HEK293 (cell line): ENCODE measurements around the gene OR8S1.
A peak's percentile ranks its signal among the peaks of the same experiment; 100 is the strongest.
"Not testable (repeated sequence)": the region's sequence is repeated elsewhere in the genome, so short reads cannot be mapped to it uniquely, and the experiment has no call there.

Experiments used
- CTCF ChIA-PET: fragments of 350-600 bp; formaldehyde crosslinking; extraction: SDS; loops from one replicate; lab custom pipeline; 2021; ENCODE audit warnings: antibody characterized with exemption; lab: Yijun Ruan, JAX
- POLR2A ChIA-PET: fragments of 300-600 bp; formaldehyde crosslinking; extraction: SDS; loops from one replicate; lab custom pipeline; 2020; ENCODE audit warnings: antibody characterized with exemption, inconsistent platforms; lab: Yijun Ruan, JAX
- H3K27ac ChIP-seq: fragments of 200-500 bp; sonication (Bioruptor generic); 2 replicates; pipeline ENCODE4 v1.5.1; 2014; ENCODE audit warnings: low read depth, low read length, control low read depth, inconsistent platforms; ENCODE audit errors: extremely low read depth
- H3K36me3 ChIP-seq, 2 experiments: fragments of 200-500 bp in 1 of 2; sonication (Bioruptor generic) in 1 of 2; 1 replicate in 1 of 2; 2 replicates in 1 of 2; pipeline ENCODE4 v1.5.1; 2014 to 2017; ENCODE audit warnings: inconsistent platforms in 2 of 2, low read length in 2 of 2; ENCODE audit not compliant: control insufficient read depth in 2 of 2, insufficient read depth in 1 of 2
- H3K4me1 ChIP-seq: fragments of 200-500 bp; sonication (Bioruptor generic); 2 replicates; pipeline ENCODE4 v1.5.1; 2014; ENCODE audit warnings: mild to moderate bottlenecking, low read length, inconsistent platforms; ENCODE audit not compliant: control insufficient read depth, insufficient read depth
- H3K4me3 ChIP-seq: 2 replicates; pipeline ENCODE4 v1.5.1; 2011; ENCODE audit warnings: low read depth, mild to moderate bottlenecking, control low read depth, low read length, moderate library complexity
- H3K9me3 ChIP-seq: fragments of 200-500 bp; sonication (Bioruptor generic); 2 replicates; pipeline ENCODE4 v1.5.1; 2014; ENCODE audit warnings: low read depth, low read length, inconsistent platforms; ENCODE audit not compliant: control insufficient read depth, insufficient read depth
- KLF7 ChIP-seq: fragments of 450-650 bp; formaldehyde crosslinking; IDR thresholded peaks from 2 replicates; pipeline ENCODE4 v1.5.1; 2016; ENCODE audit warnings: missing biosample characterization, missing genetic modification characterization, borderline replicate concordance
- KLF9 ChIP-seq: fragments of 450-650 bp; formaldehyde crosslinking; IDR thresholded peaks from 2 replicates; pipeline ENCODE4 v1.5.1; 2016; ENCODE audit warnings: missing biosample characterization, missing genetic modification characterization, low read depth
- SP3 ChIP-seq: fragments of 450-650 bp; formaldehyde crosslinking; IDR thresholded peaks from 2 replicates; pipeline ENCODE4 v1.5.1; 2016; ENCODE audit warnings: missing biosample characterization, missing genetic modification characterization
- YY1 ChIP-seq: fragments of 450-650 bp; formaldehyde crosslinking; IDR thresholded peaks from 2 replicates; pipeline ENCODE4 v1.5.1; 2018; ENCODE audit warnings: missing biosample characterization, missing genetic modification characterization
- ZBTB17 ChIP-seq: fragments of 450-650 bp; formaldehyde crosslinking; IDR thresholded peaks from 2 replicates; pipeline ENCODE4 v1.5.1; 2016; ENCODE audit warnings: missing biosample characterization, missing genetic modification characterization
- ZBTB20 ChIP-seq: fragments of 450-650 bp; formaldehyde crosslinking; IDR thresholded peaks from 2 replicates; pipeline ENCODE4 v1.5.1; 2016; ENCODE audit warnings: missing biosample characterization, missing genetic modification characterization
- ZBTB48 ChIP-seq: fragments of 450-650 bp; formaldehyde crosslinking; IDR thresholded peaks from 2 replicates; pipeline ENCODE4 v1.5.1; 2016; ENCODE audit warnings: missing biosample characterization, missing genetic modification characterization
- ZNF146 ChIP-seq: fragments of 450-650 bp; formaldehyde crosslinking; IDR thresholded peaks from 2 replicates; pipeline ENCODE4 v1.5.1; 2016; ENCODE audit warnings: missing biosample characterization, missing genetic modification characterization
- ZNF341 ChIP-seq: fragments of 450-650 bp; formaldehyde crosslinking; IDR thresholded peaks from 2 replicates; pipeline ENCODE4; 2016; ENCODE audit warnings: low read depth, missing biosample characterization, missing genetic modification characterization
- ZXDB ChIP-seq: fragments of 450-650 bp; formaldehyde crosslinking; IDR thresholded peaks from 2 replicates; pipeline ENCODE4 v1.5.1; 2016; ENCODE audit warnings: missing biosample characterization, missing genetic modification characterization
- TF ChIP-seq, protein P1 (sequence below): fragments of 450-650 bp; formaldehyde crosslinking; IDR thresholded peaks from 2 replicates; pipeline ENCODE4 v1.5.1; 2016; ENCODE audit warnings: missing biosample characterization, missing genetic modification characterization
- TF ChIP-seq, protein P2 (sequence below): fragments of 450-650 bp; formaldehyde crosslinking; IDR thresholded peaks from 2 replicates; pipeline ENCODE4 v1.5.1; 2016; ENCODE audit warnings: missing biosample characterization, missing genetic modification characterization
- TF ChIP-seq, protein P3 (sequence below): fragments of 450-650 bp; formaldehyde crosslinking; conservative IDR thresholded peaks from 2 replicates; pipeline ENCODE4 v1.5.1; 2016; ENCODE audit warnings: low read depth, missing biosample characterization, missing genetic modification characterization
- TF ChIP-seq, protein P4 (sequence below): fragments of 450-650 bp; formaldehyde crosslinking; IDR thresholded peaks from 2 replicates; pipeline ENCODE4 v1.5.1; 2016; ENCODE audit warnings: missing biosample characterization, missing genetic modification characterization

OR8S1 gene

DNA sequence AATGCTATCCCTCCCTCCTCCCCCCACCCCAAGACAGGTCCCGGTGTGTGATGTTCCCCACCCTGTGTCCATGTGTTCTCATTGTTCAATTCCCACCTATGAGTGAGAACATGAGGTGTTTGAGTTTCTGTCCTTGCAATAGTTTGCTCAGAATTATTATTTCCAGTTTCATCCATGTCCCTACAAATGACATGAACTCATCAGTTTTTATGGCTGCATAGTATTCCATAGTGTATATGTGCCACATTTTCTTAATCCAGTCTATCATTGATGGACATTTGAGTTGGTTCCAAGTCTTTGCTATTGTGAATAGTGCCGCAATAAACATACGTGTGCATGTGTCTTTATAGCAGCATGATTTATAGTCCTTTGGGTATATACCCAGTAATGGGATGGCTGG is 21.6 kb downstream of the OR8S1 start:
- peak; percentile 50; the same call in 1 of the 2 replicates for TF ChIP-seq ZNF146
- POLR2A ChIA-PET, H3K36me3 ChIP-seq, H3K9me3 ChIP-seq, H3K4me3 ChIP-seq, CTCF ChIA-PET, H3K4me1 ChIP-seq, H3K27ac ChIP-seq: not testable (repeated sequence)

DNA sequence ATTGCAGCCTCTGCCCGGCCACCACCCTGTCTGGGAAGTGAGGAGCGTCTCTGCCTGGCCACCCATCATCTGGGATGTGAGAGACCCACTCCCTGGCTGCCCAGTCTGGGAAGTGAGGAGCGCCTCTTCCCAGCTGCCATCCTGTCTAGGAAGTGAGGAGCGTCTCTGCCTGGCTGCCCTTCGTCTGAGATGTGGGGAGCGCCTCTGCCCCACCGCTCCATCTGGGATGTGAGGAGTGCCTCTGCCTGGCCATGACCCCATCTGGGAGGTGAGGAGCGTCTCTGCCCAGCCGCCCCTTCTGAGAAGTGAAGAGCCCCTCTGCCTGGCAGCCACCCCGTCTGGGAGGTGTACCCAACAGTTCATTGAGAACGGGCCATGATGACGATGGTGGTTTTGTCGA is 26.2 kb downstream of the OR8S1 start:
- CTCF ChIA-PET, H3K4me1 ChIP-seq, H3K27ac ChIP-seq, H3K36me3 ChIP-seq, POLR2A ChIA-PET, H3K9me3 ChIP-seq, H3K4me3 ChIP-seq: not testable (repeated sequence)

DNA sequence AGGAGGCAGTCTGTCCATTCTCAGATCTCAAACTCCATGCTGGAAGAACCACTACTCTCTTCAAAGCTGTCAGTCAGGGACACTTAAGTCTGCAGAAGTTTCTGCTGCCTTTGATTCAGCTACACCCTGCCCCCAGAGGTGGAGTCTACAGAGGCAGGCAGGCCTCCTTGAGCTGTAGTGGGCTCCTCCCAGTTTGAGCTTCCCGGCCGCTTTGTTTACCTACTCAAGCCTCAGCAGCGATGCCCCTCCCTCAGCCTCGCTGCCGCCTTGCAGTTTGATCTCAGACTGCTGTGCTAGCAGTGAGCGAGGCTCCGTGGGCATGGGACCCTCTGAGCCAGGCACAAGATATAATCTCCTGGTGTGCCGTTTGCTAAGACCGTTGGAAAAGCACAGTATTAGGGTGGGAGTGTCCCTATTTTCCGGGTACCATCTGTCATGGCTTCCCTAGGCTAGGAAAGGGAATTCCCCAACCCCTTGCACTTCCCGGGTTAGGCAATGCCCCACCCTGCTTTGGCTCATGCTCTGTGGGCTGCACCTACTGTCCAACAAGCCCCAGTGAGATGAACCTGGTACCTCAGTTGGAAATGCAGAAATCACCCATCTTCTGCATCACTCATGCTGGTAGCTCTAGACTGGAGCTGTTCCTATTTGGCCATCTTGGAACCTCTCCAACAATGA is 28.4 kb downstream of the OR8S1 start:
- not testable (repeated sequence) for H3K4me3 ChIP-seq
- TF ChIP-seq, protein P1, sequence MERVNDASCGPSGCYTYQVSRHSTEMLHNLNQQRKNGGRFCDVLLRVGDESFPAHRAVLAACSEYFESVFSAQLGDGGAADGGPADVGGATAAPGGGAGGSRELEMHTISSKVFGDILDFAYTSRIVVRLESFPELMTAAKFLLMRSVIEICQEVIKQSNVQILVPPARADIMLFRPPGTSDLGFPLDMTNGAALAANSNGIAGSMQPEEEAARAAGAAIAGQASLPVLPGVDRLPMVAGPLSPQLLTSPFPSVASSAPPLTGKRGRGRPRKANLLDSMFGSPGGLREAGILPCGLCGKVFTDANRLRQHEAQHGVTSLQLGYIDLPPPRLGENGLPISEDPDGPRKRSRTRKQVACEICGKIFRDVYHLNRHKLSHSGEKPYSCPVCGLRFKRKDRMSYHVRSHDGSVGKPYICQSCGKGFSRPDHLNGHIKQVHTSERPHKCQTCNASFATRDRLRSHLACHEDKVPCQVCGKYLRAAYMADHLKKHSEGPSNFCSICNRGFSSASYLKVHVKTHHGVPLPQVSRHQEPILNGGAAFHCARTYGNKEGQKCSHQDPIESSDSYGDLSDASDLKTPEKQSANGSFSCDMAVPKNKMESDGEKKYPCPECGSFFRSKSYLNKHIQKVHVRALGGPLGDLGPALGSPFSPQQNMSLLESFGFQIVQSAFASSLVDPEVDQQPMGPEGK (tag by site-specific recombination), result 0 out of 2 replicates have a peak, but pooled peaks have one; percentile 23
- TF ChIP-seq, protein P2, sequence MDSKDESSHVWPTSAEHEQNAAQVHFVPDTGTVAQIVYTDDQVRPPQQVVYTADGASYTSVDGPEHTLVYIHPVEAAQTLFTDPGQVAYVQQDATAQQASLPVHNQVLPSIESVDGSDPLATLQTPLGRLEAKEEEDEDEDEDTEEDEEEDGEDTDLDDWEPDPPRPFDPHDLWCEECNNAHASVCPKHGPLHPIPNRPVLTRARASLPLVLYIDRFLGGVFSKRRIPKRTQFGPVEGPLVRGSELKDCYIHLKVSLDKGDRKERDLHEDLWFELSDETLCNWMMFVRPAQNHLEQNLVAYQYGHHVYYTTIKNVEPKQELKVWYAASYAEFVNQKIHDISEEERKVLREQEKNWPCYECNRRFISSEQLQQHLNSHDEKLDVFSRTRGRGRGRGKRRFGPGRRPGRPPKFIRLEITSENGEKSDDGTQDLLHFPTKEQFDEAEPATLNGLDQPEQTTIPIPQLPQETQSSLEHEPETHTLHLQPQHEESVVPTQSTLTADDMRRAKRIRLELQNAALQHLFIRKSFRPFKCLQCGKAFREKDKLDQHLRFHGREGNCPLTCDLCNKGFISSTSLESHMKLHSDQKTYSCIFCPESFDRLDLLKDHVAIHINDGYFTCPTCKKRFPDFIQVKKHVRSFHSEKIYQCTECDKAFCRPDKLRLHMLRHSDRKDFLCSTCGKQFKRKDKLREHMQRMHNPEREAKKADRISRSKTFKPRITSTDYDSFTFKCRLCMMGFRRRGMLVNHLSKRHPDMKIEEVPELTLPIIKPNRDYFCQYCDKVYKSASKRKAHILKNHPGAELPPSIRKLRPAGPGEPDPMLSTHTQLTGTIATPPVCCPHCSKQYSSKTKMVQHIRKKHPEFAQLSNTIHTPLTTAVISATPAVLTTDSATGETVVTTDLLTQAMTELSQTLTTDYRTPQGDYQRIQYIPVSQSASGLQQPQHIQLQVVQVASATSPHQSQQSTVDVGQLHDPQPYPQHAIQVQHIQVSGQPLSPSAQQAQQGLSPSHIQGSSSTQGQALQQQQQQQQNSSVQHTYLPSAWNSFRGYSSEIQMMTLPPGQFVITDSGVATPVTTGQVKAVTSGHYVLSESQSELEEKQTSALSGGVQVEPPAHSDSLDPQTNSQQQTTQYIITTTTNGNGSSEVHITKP (tag by site-specific recombination), result 0 out of 2 replicates have a peak, but pooled peaks have one; percentile 11
- TF ChIP-seq ZXDB (tag by site-specific recombination) (0 out of 2 replicates have a peak, but pooled peaks have one; percentile 20), ZBTB48 (tag by site-specific recombination) (peak; percentile 85), ZBTB17 (peak; percentile 36; the same call in 1 of the 2 replicates), SP3 (peak; percentile 53), ZBTB20 (peak; percentile 67), YY1 (tag by site-specific recombination) (0 out of 2 replicates have a peak, but pooled peaks have one; percentile 12), ZNF341 (peak; percentile 25; the same call in 1 of the 2 replicates), KLF7 (tag by site-specific recombination) (peak; percentile 32; the same call in 1 of the 2 replicates), KLF9 (tag by site-specific recombination) (0 out of 2 replicates have a peak, but pooled peaks have one; percentile 16)
- TF ChIP-seq, protein P3, sequence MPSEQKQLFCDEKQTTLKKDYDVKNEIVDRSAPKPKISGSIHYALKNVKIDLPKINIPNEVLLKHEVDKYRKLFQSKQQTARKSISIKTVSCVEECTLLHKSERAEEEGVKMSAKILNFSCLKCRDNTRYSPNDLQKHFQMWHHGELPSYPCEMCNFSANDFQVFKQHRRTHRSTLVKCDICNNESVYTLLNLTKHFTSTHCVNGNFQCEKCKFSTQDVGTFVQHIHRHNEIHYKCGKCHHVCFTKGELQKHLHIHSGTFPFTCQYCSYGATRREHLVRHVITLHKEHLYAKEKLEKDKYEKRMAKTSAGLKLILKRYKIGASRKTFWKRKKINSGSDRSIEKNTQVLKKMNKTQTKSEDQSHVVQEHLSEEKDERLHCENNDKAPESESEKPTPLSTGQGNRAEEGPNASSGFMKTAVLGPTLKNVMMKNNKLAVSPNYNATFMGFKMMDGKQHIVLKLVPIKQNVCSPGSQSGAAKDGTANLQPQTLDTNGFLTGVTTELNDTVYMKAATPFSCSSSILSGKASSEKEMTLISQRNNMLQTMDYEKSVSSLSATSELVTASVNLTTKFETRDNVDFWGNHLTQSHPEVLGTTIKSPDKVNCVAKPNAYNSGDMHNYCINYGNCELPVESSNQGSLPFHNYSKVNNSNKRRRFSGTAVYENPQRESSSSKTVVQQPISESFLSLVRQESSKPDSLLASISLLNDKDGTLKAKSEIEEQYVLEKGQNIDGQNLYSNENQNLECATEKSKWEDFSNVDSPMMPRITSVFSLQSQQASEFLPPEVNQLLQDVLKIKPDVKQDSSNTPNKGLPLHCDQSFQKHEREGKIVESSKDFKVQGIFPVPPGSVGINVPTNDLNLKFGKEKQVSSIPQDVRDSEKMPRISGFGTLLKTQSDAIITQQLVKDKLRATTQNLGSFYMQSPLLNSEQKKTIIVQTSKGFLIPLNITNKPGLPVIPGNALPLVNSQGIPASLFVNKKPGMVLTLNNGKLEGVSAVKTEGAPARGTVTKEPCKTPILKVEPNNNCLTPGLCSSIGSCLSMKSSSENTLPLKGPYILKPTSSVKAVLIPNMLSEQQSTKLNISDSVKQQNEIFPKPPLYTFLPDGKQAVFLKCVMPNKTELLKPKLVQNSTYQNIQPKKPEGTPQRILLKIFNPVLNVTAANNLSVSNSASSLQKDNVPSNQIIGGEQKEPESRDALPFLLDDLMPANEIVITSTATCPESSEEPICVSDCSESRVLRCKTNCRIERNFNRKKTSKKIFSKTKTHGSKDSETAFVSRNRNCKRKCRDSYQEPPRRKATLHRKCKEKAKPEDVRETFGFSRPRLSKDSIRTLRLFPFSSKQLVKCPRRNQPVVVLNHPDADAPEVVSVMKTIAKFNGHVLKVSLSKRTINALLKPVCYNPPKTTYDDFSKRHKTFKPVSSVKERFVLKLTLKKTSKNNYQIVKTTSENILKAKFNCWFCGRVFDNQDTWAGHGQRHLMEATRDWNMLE, result peak; percentile 49; the same call in 1 of the 2 replicates
- TF ChIP-seq, protein P4, sequence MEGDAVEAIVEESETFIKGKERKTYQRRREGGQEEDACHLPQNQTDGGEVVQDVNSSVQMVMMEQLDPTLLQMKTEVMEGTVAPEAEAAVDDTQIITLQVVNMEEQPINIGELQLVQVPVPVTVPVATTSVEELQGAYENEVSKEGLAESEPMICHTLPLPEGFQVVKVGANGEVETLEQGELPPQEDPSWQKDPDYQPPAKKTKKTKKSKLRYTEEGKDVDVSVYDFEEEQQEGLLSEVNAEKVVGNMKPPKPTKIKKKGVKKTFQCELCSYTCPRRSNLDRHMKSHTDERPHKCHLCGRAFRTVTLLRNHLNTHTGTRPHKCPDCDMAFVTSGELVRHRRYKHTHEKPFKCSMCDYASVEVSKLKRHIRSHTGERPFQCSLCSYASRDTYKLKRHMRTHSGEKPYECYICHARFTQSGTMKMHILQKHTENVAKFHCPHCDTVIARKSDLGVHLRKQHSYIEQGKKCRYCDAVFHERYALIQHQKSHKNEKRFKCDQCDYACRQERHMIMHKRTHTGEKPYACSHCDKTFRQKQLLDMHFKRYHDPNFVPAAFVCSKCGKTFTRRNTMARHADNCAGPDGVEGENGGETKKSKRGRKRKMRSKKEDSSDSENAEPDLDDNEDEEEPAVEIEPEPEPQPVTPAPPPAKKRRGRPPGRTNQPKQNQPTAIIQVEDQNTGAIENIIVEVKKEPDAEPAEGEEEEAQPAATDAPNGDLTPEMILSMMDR (tag by site-specific recombination), result peak; percentile 28; the same call in 1 of the 2 replicates
- TF ChIP-seq, all 188 proteins: peak for 13; not testable (repeated sequence) for 175
- H3K4me1 ChIP-seq, H3K27ac ChIP-seq, H3K9me3 ChIP-seq, H3K36me3 ChIP-seq: not testable (repeated sequence)
- ChIA-PET POLR2A (interaction anchor here (0.6 kb wide), 1 partner anchor 240 kb away, joined by 4 read pairs; no protein-coding TSS in a partner anchor), CTCF (interaction anchor here (1.2 kb wide), 1 partner anchor 64 kb away, joined by 4 read pairs; no protein-coding TSS in a partner anchor)
